ENCODE data around the gene TAF4. TPM values are rescaled to one million over a fixed set of nuclear protein-coding genes. Genes with fewer than 3 reads are reported as not detected.
"Not testable (repeated sequence)": the region's sequence is repeated elsewhere in the genome, so short reads cannot be mapped to it uniquely, and the experiment has no call there.

The TAF4 gene
- total RNA-seq, 1 donor from 2014 or later: 20.0 TPM

GRCh38 chr20:62080249-62080990 lies 14.7 kb upstream of the TAF4 start:
- Mint-ChIP-seq H3K9me3 (ENCODE audit: unreplicated experiment) (peaks cover 14% of the 10 kb centered on the region), H3K27me3 (ENCODE audit: unreplicated experiment) (peaks cover 6% of the 10 kb centered on the region), H3K27ac (ENCODE audit: unreplicated experiment) (no peak overlapping the region), H3K4me1 (ENCODE audit: low read depth, unreplicated experiment) (no peaks in the 10 kb centered on the region), H3K4me3 (ENCODE audit: unreplicated experiment) (no peak overlapping the region), H3K36me3 (ENCODE audit: unreplicated experiment) (peaks cover 24% of the 10 kb centered on the region)
- TF ChIP-seq, protein P1, sequence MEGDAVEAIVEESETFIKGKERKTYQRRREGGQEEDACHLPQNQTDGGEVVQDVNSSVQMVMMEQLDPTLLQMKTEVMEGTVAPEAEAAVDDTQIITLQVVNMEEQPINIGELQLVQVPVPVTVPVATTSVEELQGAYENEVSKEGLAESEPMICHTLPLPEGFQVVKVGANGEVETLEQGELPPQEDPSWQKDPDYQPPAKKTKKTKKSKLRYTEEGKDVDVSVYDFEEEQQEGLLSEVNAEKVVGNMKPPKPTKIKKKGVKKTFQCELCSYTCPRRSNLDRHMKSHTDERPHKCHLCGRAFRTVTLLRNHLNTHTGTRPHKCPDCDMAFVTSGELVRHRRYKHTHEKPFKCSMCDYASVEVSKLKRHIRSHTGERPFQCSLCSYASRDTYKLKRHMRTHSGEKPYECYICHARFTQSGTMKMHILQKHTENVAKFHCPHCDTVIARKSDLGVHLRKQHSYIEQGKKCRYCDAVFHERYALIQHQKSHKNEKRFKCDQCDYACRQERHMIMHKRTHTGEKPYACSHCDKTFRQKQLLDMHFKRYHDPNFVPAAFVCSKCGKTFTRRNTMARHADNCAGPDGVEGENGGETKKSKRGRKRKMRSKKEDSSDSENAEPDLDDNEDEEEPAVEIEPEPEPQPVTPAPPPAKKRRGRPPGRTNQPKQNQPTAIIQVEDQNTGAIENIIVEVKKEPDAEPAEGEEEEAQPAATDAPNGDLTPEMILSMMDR (IDR thresholded peaks at IDR 0.05; ENCODE audit: partially characterized antibody, unreplicated experiment): no peak
- DNase-seq: no peak

- peaks cover 7% of the 10 kb centered on the region for H3K27me3 Mint-ChIP-seq (ENCODE audit: unreplicated experiment)
- no peaks in the 10 kb centered on the region for H3K4me1 Mint-ChIP-seq (ENCODE audit: low read depth, unreplicated experiment)
- TF ChIP-seq, protein P1 (IDR thresholded peaks at IDR 0.05; ENCODE audit: partially characterized antibody, unreplicated experiment): no peak
- H3K9me3 Mint-ChIP-seq (ENCODE audit: unreplicated experiment): peaks cover 18% of the 10 kb centered on the region
- H3K4me3 Mint-ChIP-seq (ENCODE audit: unreplicated experiment): no peak overlapping the region
- H3K36me3 Mint-ChIP-seq (ENCODE audit: unreplicated experiment): peaks cover 32% of the 10 kb centered on the region
- DNase-seq: no peak
- no peak overlapping the region for H3K27ac Mint-ChIP-seq (ENCODE audit: unreplicated experiment)
Measured at GRCh38 chr20:62079166-62079565, 13.5 kb upstream of the TAF4 start.

- Mint-ChIP-seq H3K27me3 (ENCODE audit: unreplicated experiment) (peaks cover 4% of the 10 kb centered on the region), H3K4me3 (ENCODE audit: unreplicated experiment) (no peak overlapping the region), H3K9me3 (ENCODE audit: unreplicated experiment) (peaks cover 13% of the 10 kb centered on the region), H3K27ac (ENCODE audit: unreplicated experiment) (no peak overlapping the region), H3K4me1 (ENCODE audit: low read depth, unreplicated experiment) (no peaks in the 10 kb centered on the region), H3K36me3 (ENCODE audit: unreplicated experiment) (peaks cover 30% of the 10 kb centered on the region)
- DNase-seq: no peak
- TF ChIP-seq, protein P1 (IDR thresholded peaks at IDR 0.05; ENCODE audit: partially characterized antibody, unreplicated experiment): no peak
Measured at GRCh38 chr20:62073323-62073722, 7.6 kb upstream of the TAF4 start.

DNA sequence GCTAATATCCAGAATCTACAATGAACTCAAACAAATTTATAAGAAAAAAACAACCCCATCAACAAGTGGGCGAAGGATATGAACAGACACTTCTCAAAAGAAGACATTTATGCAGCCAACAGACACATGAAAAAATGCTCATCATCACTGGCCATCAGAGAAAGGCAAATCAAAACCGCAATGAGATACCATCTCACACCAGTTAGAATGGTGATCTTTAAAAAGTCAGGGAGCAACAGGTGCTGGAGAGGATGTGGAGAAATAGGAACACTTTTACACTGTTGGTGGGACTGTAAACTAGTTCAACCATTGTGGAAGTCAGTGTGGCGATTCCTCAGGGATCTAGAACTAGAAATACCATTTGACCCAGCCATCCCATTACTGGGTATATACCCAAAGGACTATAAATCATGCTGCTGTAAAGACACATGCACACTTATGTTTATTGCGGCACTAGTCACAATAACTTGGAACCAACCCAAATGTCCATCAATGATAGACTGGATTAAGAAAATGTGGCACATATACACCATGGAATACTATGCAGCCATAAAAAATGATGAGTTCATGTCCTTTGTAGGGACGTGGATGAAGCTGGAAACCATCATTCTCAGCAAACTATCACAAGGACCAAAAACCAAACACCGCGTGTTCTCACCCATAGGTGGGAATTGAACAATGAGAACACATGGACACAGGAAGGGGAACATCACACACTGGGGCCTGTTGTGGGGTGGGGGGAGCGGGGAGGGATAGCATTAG lies 6.2 kb upstream of the TAF4 start:
- H3K27ac Mint-ChIP-seq (ENCODE audit: unreplicated experiment); DNase-seq; H3K4me1 Mint-ChIP-seq (ENCODE audit: low read depth, unreplicated experiment); H3K4me3 Mint-ChIP-seq (ENCODE audit: unreplicated experiment); H3K27me3 Mint-ChIP-seq (ENCODE audit: unreplicated experiment): not testable (repeated sequence)
- peaks cover 14% of the 10 kb centered on the region for H3K9me3 Mint-ChIP-seq (ENCODE audit: unreplicated experiment)
- peaks cover 22% of the 10 kb centered on the region for H3K36me3 Mint-ChIP-seq (ENCODE audit: unreplicated experiment)

DNA sequence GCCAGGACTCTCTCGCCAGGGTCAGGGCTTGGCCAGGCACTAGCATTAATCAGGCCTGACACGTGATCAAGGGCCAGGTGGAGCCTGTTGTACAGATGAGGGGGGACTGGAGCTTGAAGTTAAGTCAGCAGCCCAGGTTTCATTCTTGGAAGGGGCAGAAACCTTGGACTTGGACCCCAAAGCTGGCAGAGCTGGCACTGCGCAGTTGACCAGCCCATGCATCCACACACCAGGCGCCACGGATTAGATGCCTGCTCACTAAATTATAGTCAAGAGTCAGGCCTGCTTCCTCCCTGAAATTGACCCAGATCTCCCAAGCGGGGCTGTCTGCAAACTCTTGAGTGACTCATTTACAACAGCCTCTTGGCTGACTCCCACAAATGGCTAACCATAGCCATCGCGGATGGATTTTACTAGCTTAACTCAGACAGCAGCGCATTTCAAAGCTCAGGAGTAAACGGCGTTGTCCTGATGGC lies 4.1 kb upstream of the TAF4 start:
- Mint-ChIP-seq H3K4me1 (ENCODE audit: low read depth, unreplicated experiment) (peaks cover 8% of the 10 kb centered on the region), H3K4me3 (ENCODE audit: unreplicated experiment) (no peak overlapping the region), H3K36me3 (ENCODE audit: unreplicated experiment) (peaks cover 11% of the 10 kb centered on the region), H3K9me3 (ENCODE audit: unreplicated experiment) (peaks cover 11% of the 10 kb centered on the region), H3K27ac (ENCODE audit: unreplicated experiment) (no peak overlapping the region), H3K27me3 (ENCODE audit: unreplicated experiment) (peaks cover 7% of the 10 kb centered on the region)
- DNase-seq: no peak
- TF ChIP-seq, protein P1 (IDR thresholded peaks at IDR 0.05; ENCODE audit: partially characterized antibody, unreplicated experiment): no peak
